Stimulated activated CD4-positive, alpha-beta T cell treated with anti-CD3 and anti-CD28 coated beads, Interleukin-1b, Interleukin-23, amount 100 ng/mL, for 4 hours (primary cell): ENCODE results near the gene SNAPC5.

ENCODE experiments used
- DNase-seq, 2 donors: peaks; one replicate each; pipeline ENCODE4 v3.0.0-alpha.2; 2020; ENCODE audit warnings: low read depth in 2 of 2

The SNAPC5 gene

DNA sequence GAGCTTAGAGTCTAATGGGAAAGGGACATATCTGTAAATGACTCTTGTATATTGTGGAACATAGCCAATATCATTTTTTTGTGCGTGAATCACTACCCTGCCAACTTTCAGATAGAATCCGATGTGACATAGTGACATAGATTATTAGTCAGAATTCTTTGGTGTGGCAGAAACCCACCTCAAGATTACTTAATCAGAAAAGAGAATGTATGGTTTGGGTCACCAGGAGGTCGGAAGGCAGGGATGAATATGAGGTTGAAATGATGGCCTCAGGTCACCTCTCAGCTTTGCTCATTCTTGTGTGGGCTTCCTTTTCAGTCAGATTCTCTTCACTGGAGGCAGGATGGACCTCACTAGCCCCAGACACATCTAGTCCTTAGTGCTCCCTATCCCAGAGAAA is 41.4 kb downstream of the SNAPC5 start:
- DNase-seq = no peak

DNA sequence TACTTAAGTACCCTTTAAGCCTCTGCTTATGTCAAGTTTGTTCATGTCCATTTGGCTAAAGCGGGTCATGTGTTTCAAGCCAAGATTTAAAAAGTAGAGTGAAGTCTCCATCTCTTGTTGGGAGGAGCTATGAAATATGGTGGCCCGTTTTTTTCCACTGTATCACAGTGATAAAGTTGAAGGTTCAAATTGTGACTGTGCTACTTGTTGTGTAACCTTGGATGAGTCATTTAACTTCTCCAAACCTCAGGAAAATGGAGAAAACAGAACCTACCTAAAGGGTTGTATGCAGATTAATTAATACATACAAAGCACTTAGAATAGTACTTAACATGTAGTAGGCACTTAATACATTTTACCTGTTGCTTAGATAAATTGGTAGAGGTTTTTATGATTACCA is 43.4 kb downstream of the SNAPC5 start:
- no peak for DNase-seq

DNA sequence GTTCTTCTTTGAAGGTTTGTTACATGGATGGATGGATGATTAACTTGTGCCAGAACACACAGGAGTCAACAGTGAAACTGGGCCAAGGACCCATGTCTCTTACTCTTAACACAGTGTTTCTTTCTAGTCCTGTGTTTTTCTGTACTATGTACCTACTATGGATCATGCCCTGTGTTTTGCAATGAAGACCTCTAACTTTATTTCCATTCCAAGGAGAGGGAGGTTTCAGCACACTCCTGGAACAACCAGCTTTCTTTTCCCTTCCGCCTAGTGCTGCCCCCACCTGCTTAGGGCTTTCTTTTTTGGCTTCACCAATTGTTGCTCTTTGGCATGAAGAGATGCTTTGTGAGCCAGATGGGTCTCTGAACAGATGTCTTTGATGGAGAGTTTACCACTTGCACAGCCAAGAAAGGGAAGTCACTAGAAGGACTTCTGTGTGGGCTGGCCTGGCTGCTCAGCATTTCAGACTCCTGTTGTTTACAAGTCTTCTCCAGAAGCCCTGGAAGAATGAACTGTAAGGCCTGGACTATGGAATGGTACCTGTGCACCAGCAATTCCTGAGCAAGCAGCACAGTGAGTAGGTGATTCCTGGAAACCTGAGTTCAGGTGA is 44.5 kb downstream of the SNAPC5 start:
- DNase-seq = no peak

DNA sequence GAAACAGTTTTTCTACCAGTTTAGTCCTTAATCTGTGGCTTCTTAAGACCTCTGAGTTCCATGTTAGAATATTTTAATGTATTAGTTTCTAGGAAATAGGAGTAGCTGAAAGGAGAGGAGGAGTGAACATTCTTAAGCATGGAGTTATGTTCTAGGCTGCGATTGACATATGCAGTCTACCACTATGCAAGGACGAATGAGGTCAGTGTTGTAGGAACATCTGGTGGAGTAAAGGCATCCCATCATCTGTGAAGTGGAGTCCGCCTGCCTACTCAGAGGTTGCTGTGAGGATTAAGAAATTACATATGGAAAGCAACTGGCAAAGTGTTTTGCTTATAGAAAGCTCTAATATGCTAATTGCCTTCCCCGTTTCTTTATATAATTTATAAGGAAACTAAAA is 45.1 kb downstream of the SNAPC5 start:
- no peak for DNase-seq
